Iris pigment epithelial cell (primary cell): ENCODE data around the gene MCL1.
"Not testable (repeated sequence)": the region's sequence is repeated elsewhere in the genome, so short reads cannot be mapped to it uniquely, and the experiment has no call there.

Experiments
- DNase-seq: peaks from one replicate; pipeline ENCODE4 v3.0.0-alpha.2; 2011; ENCODE audit warnings: low read depth

The MCL1 gene

GRCh38 chr1:150579110-150579944, at the start of gene MCL1:
Gene MCL1, minus strand, starts transcription at chr1:150579610. Its CDS starts 80 bp downstream, at chr1:150579530.
- DNase-seq: peak; percentile 97

GRCh38 chr1:150628766-150629114, 49.3 kb upstream of the MCL1 start:
- DNase-seq: no peak

- DNase-seq: no peak
Observed at GRCh38 chr1:150627826-150628410, 48.5 kb upstream of the MCL1 start.

- no peak for DNase-seq
Observed at GRCh38 chr1:150626150-150626549, 46.7 kb upstream of the MCL1 start.

- not testable (repeated sequence) for DNase-seq
Observed at GRCh38 chr1:150624546-150624945, 45.1 kb upstream of the MCL1 start.

- not testable (repeated sequence) for DNase-seq
Observed at GRCh38 chr1:150624134-150624533, 44.7 kb upstream of the MCL1 start.

GRCh38 chr1:150622303-150622975, 43.0 kb upstream of the MCL1 start:
- no peak for DNase-seq

GRCh38 chr1:150621497-150622302, 42.3 kb upstream of the MCL1 start:
- DNase-seq: peak; percentile 81

- DNase-seq: no peak
Observed at GRCh38 chr1:150620919-150621318, 41.5 kb upstream of the MCL1 start.

GRCh38 chr1:150619576-150620509, 40.4 kb upstream of the MCL1 start:
- DNase-seq: peak; percentile 78

GRCh38 chr1:150615346-150616201, 36.2 kb upstream of the MCL1 start:
- DNase-seq: no peak

GRCh38 chr1:150613061-150613920, 33.9 kb upstream of the MCL1 start:
- DNase-seq: peak; percentile 88

GRCh38 chr1:150612014-150612345, 32.6 kb upstream of the MCL1 start:
- no peak for DNase-seq

GRCh38 chr1:150610576-150610975, 31.2 kb upstream of the MCL1 start:
- DNase-seq: no peak

GRCh38 chr1:150609732-150610131, 30.3 kb upstream of the MCL1 start:
- DNase-seq: no peak

GRCh38 chr1:150606463-150607142, 27.2 kb upstream of the MCL1 start:
- DNase-seq: no peak

GRCh38 chr1:150605451-150605731, 26.0 kb upstream of the MCL1 start:
- DNase-seq: not testable (repeated sequence)

- DNase-seq: no peak
Observed at GRCh38 chr1:150604226-150604588, 24.8 kb upstream of the MCL1 start.

- DNase-seq: no peak
Observed at GRCh38 chr1:150603711-150604110, 24.3 kb upstream of the MCL1 start.
